Peyer's patch (tissue), 4 donors: ENCODE measurements around the gene RAI14. TPM values are rescaled to one million over a fixed set of nuclear protein-coding genes. Genes with fewer than 3 reads are reported as not detected.

Experiments used
- DNase-seq, 3 donors: peaks; one replicate each; pipeline ENCODE4 v3.0.0-alpha.2; 2017 to 2019
- H3K27ac ChIP-seq, 4 donors: fragments of 200-600 bp; sonication (generic); one replicate each; pipeline ENCODE4 v1.5.1; 2016 to 2019
- H3K27me3 ChIP-seq, 2 donors: fragments of 200-600 bp; sonication (generic); one replicate each; pipeline ENCODE4 v1.5.1; 2019
- H3K36me3 ChIP-seq, 3 donors: fragments of 200-600 bp; sonication (generic); one replicate each; pipeline ENCODE4 v1.5.1; 2016 to 2019
- H3K4me1 ChIP-seq, 4 donors: fragments of 200-600 bp; sonication (generic); one replicate each; pipeline ENCODE4 v1.5.1; 2016 to 2019
- H3K4me3 ChIP-seq, 4 donors: fragments of 200-600 bp; sonication (generic); 1 replicate in 3 of 4; 2 replicates in 1 of 4; pipeline ENCODE4 v1.5.1; 2016 to 2019; ENCODE audit warnings: mild to moderate bottlenecking in 1 of 4
- H3K9me3 ChIP-seq, 4 donors: fragments of 200-600 bp; sonication (generic); one replicate each; pipeline ENCODE4 v1.5.1; 2016 to 2019; ENCODE audit warnings: mild to moderate bottlenecking in 1 of 4
- POLR2A ChIP-seq, 2 donors: fragments of 450-650 bp; IDR thresholded peaks; one replicate each; pipeline ENCODE4 v1.5.1; 2017; ENCODE audit warnings: antibody characterized with exemption in 2 of 2, mild to moderate bottlenecking in 2 of 2, moderate library complexity in 2 of 2
- total RNA-seq, 4 donors: library from RNA; depleted of rRNA; stranded (reverse); fragments of >200 nt; gene quantifications; one replicate each; pipeline ENCODE4 v1.1.0, GENCODE V29; 2016
- TF ChIP-seq, protein P1 (sequence below), 6 experiments: fragments of 450-650 bp in 4 of 6; fragments of 200-600 bp in 2 of 6; sonication (generic) in 1 of 6; IDR thresholded peaks; one replicate each; pipeline ENCODE4 v1.5.1; 2017 to 2019; ENCODE audit warnings: antibody characterized with exemption in 6 of 6, mild to moderate bottlenecking in 3 of 6, moderate library complexity in 1 of 6

RAI14 gene
- total RNA-seq, 4 donors from 2014 or later, result 5.0 to 182 (median 6.4) TPM

DNA sequence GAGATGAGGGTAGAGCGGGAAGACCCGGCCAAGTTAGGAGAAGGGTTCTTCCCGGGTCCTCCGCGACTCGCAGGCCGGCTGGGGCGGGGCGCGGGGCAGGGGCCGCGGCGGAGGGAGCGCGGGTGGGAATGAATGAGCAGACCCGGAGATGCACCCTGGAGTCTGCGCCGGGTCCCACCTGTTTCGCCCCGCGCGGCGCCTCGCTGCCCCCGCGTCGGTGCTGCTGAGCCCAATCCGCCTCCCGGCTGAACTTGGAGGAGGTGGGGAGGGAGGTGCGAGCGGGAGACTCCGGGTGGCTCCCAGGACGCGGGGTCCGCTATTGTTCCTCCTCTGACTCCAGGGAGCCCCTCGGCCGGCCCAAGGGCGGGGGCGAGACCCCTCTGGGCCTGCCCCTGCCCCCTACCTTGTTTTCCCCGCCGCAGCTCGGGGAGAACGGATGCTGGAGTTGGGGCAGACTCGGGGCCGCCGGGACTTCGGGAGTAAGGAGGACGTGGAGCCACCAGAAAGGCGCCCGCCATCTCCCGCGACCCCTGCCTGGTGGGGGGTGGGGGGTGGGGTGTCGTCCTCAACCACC, 659 bp downstream of the RAI14 start:
- H3K9me3 ChIP-seq, result no peaks in the 10 kb centered on the region
- TF ChIP-seq POLR2A (IDR thresholded peaks at IDR 0.05), result no peak
- TF ChIP-seq, protein P1, sequence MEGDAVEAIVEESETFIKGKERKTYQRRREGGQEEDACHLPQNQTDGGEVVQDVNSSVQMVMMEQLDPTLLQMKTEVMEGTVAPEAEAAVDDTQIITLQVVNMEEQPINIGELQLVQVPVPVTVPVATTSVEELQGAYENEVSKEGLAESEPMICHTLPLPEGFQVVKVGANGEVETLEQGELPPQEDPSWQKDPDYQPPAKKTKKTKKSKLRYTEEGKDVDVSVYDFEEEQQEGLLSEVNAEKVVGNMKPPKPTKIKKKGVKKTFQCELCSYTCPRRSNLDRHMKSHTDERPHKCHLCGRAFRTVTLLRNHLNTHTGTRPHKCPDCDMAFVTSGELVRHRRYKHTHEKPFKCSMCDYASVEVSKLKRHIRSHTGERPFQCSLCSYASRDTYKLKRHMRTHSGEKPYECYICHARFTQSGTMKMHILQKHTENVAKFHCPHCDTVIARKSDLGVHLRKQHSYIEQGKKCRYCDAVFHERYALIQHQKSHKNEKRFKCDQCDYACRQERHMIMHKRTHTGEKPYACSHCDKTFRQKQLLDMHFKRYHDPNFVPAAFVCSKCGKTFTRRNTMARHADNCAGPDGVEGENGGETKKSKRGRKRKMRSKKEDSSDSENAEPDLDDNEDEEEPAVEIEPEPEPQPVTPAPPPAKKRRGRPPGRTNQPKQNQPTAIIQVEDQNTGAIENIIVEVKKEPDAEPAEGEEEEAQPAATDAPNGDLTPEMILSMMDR (IDR thresholded peaks at IDR 0.05), result no peak
- no peaks in the 10 kb centered on the region for H3K36me3 ChIP-seq
- H3K27ac ChIP-seq, result peak overlapping the region; percentile 75 to 93 (median 80)
- H3K4me1 ChIP-seq, result peaks cover 0 to 16% (median 2%) of the 10 kb centered on the region in 4 donors
- H3K4me3 ChIP-seq, result peak overlapping the region; percentile 55 to 95 (median 72)
- peak in 1 of 3 donors; percentile 54 for DNase-seq
- no peaks in the 10 kb centered on the region for H3K27me3 ChIP-seq

- no peaks in the 10 kb centered on the region for H3K9me3 ChIP-seq
- peak overlapping the region; percentile 75 to 93 (median 80) for H3K27ac ChIP-seq
- no peak for TF ChIP-seq POLR2A (IDR thresholded peaks at IDR 0.05)
- TF ChIP-seq, protein P1 (IDR thresholded peaks at IDR 0.05), result no peak
- no peaks in the 10 kb centered on the region for H3K27me3 ChIP-seq
- no peaks in the 10 kb centered on the region for H3K36me3 ChIP-seq
- H3K4me1 ChIP-seq, result peaks cover 0 to 16% (median 2%) of the 10 kb centered on the region in 4 donors
- peak overlapping the region; percentile 55 to 95 (median 72) for H3K4me3 ChIP-seq
- DNase-seq, result no peak
Observed at GRCh38 chr5:34657274-34657921, 1.3 kb downstream of the RAI14 start.

DNA sequence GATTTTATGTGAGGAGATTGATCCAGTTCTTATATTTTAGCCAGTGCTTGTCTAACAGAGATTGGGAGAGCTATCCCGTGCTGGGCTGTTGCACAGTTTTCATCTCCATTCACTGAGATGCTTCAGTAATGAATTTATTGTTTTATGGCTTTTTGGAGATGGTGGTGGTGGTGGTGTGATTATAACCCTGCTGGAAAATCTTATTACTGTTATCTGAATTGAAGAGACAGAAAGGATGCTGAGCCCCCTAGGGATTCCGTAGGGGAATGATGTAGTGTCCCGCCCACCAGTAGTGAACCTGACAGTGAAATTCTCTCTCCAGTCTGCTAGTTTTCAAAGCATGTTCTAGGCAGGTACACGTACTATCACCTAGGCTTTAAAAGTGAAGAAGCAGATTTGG, 1.9 kb downstream of the RAI14 start:
- peaks cover 0 to 16% (median 2%) of the 10 kb centered on the region in 4 donors for H3K4me1 ChIP-seq
- peak overlapping the region in 1 of 4 donors; percentile 93 for H3K27ac ChIP-seq
- no peaks in the 10 kb centered on the region for H3K9me3 ChIP-seq
- no peak for DNase-seq
- H3K4me3 ChIP-seq, result peak overlapping the region in 3 of 4 donors; percentile 0 to 95 (median 87)
- TF ChIP-seq, protein P1 (IDR thresholded peaks at IDR 0.05), result no peak
- no peak for TF ChIP-seq POLR2A (IDR thresholded peaks at IDR 0.05)
- H3K36me3 ChIP-seq, result no peaks in the 10 kb centered on the region
- H3K27me3 ChIP-seq, result no peaks in the 10 kb centered on the region

DNA sequence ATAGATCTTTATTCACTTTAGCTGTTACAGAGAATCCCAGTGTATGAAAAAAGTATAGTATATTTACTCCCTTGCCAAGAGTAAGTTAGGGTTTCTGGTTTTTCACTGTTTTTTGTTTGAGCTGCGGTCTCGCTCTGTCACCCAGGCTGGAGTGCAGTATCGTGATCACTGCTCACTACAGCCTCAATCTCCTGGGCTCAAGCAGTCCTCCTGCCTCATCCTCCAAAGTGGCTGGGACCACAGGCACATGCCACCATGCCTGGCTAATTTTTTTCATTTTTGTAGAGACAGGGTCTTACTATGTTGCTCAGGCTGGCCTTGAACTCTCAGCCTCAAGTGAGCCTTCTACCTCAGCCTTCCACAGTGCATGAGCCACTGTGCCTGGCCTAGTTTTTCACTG, 3.0 kb downstream of the RAI14 start:
- Histone ChIP-seq H3K9me3 (no peaks in the 10 kb centered on the region), H3K36me3 (no peaks in the 10 kb centered on the region), H3K4me1 (peaks cover 0 to 16% (median 2%) of the 10 kb centered on the region in 4 donors), H3K4me3 (no peak overlapping the region), H3K27ac (no peak overlapping the region), H3K27me3 (no peaks in the 10 kb centered on the region)
- TF ChIP-seq, protein P1 (IDR thresholded peaks at IDR 0.05), result no peak
- TF ChIP-seq POLR2A (IDR thresholded peaks at IDR 0.05), result no peak
- no peak for DNase-seq

GRCh38 chr5:34660444-34660843, 4.3 kb downstream of the RAI14 start:
- Histone ChIP-seq H3K4me3 (no peak overlapping the region), H3K27ac (no peak overlapping the region), H3K4me1 (peaks cover 0 to 16% (median 2%) of the 10 kb centered on the region in 4 donors), H3K27me3 (no peaks in the 10 kb centered on the region), H3K36me3 (no peaks in the 10 kb centered on the region), H3K9me3 (no peaks in the 10 kb centered on the region)
- no peak for DNase-seq
- no peak for TF ChIP-seq POLR2A (IDR thresholded peaks at IDR 0.05)
- TF ChIP-seq, protein P1 (IDR thresholded peaks at IDR 0.05), result no peak
